ENCODE measurements around the gene TOX2. TPM values are rescaled to one million over a fixed set of nuclear protein-coding genes. Genes with fewer than 3 reads are reported as not detected.

TOX2 gene
- total RNA-seq, 1 experiment from 2014 or later: not detected

GRCh38 chr20:44115181-44115580 lies 200.5 kb downstream of the TOX2 start:
- Mint-ChIP-seq H3K36me3 (ENCODE audit: insufficient read depth, unreplicated experiment) (peaks cover 4% of the 10 kb centered on the region), H3K4me1 (ENCODE audit: low read depth, unreplicated experiment) (no peaks in the 10 kb centered on the region), H3K4me3 (ENCODE audit: low read depth, unreplicated experiment) (no peak overlapping the region), H3K9me3 (ENCODE audit: low read depth, unreplicated experiment) (no peaks in the 10 kb centered on the region), H3K27ac (ENCODE audit: unreplicated experiment) (no peak overlapping the region), H3K27me3 (ENCODE audit: unreplicated experiment) (peaks cover 51% of the 10 kb centered on the region)
- CTCF ChIA-PET: interaction anchor here (1.2 to 2.7 kb wide), 2 partner anchors 72 to 75 kb away, joined by 3 to 18 read pairs; no protein-coding TSS in a partner anchor
- BruUV-seq (replicated peaks): no TSS peak
- intact Hi-C loops (cut with micrococcal nuclease; ENCODE audit: unreplicated experiment): no loop called here
- DNase-seq: no peak
- TF ChIP-seq CTCF (IDR thresholded peaks at IDR 0.05; ENCODE audit: unreplicated experiment): no peak

DNA sequence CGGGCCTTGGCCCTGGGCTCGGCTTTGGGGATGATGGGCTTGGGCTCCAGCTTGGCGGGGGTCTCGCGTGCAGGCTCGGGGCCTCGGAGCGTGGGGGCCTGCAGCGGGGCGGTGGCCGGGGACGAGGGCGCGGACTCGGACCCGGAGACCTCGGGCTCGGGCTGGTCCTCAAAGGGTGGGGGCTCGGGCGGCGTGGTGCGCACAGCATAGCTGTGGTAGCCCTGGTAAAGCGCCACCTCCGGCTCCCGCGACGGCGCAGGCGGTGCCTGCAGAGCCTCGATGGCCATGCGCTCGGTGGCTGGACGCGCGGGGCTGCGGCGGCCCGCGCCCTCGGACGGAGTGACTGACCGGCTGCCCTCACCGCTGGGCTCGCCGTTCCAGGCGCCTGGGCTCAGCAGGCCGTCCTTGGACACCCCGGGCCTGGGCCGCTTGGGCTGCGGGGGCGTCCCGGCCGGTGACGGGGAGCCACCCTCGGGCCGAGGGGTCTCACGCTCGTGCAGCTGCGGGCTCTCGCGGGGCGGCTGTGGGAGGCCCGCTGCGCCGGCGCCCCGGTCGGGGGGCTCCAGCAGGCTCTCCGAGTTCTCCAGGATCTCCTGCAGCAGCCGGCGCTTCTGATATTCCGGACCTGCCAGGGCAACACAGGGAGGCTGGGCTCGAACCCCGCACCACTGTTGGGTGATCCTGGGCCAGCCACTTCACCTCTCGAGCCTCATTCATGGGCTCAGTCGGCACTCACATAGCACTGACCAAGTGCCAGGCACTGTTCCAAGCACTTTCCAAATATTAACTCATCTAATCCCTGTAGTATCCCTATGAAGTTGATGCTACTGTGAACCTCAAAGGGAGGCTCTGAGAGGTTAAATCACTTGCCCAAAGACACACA lies 201.4 kb downstream of the TOX2 start:
- H3K27me3 Mint-ChIP-seq (ENCODE audit: unreplicated experiment): peaks cover 51% of the 10 kb centered on the region
- no peak overlapping the region for H3K4me3 Mint-ChIP-seq (ENCODE audit: low read depth, unreplicated experiment)
- TF ChIP-seq CTCF (IDR thresholded peaks at IDR 0.05; ENCODE audit: unreplicated experiment): no peak
- H3K36me3 Mint-ChIP-seq (ENCODE audit: insufficient read depth, unreplicated experiment): peaks cover 4% of the 10 kb centered on the region
- no peaks in the 10 kb centered on the region for H3K9me3 Mint-ChIP-seq (ENCODE audit: low read depth, unreplicated experiment)
- DNase-seq: no peak
- no peaks in the 10 kb centered on the region for H3K4me1 Mint-ChIP-seq (ENCODE audit: low read depth, unreplicated experiment)
- H3K27ac Mint-ChIP-seq (ENCODE audit: unreplicated experiment): no peak overlapping the region
- CTCF ChIA-PET: interaction anchor here (0.6 to 3.1 kb wide), 22 partner anchors 8 to 494 kb away, joined by 3 to 133 read pairs (median 4); partner anchors contain the start of genes FITM2 and JPH2
- intact Hi-C loops (cut with micrococcal nuclease; ENCODE audit: unreplicated experiment): loop anchor here (1.0 kb wide), 3 partner anchors 74 to 355 kb away; no protein-coding TSS in a partner anchor
- no TSS peak for BruUV-seq (replicated peaks)

- peaks cover 4% of the 10 kb centered on the region for H3K36me3 Mint-ChIP-seq (ENCODE audit: insufficient read depth, unreplicated experiment)
- intact Hi-C loops (cut with micrococcal nuclease; ENCODE audit: unreplicated experiment): no loop called here
- H3K4me3 Mint-ChIP-seq (ENCODE audit: low read depth, unreplicated experiment): no peak overlapping the region
- no peaks in the 10 kb centered on the region for H3K4me1 Mint-ChIP-seq (ENCODE audit: low read depth, unreplicated experiment)
- BruUV-seq (replicated peaks): no TSS peak
- no peak for DNase-seq
- CTCF ChIA-PET: interaction anchor here (0.6 to 3.1 kb wide), 14 partner anchors 12 to 493 kb away, joined by 3 to 133 read pairs (median 6); partner anchors contain the start of genes FITM2 and JPH2
- no peak overlapping the region for H3K27ac Mint-ChIP-seq (ENCODE audit: unreplicated experiment)
- H3K9me3 Mint-ChIP-seq (ENCODE audit: low read depth, unreplicated experiment): no peaks in the 10 kb centered on the region
- no peak for TF ChIP-seq CTCF (IDR thresholded peaks at IDR 0.05; ENCODE audit: unreplicated experiment)
- H3K27me3 Mint-ChIP-seq (ENCODE audit: unreplicated experiment): peaks cover 57% of the 10 kb centered on the region
Measured at GRCh38 chr20:44117296-44118184, 202.9 kb downstream of the TOX2 start.
